ENCODE results near the gene STK17B. TPM values are rescaled to one million over a fixed set of nuclear protein-coding genes. Genes with fewer than 3 reads are reported as not detected.

The STK17B gene
- polyA plus RNA-seq, 1 donor (not counting 4 experiments of a cell fraction or from before 2014, with no cell fraction given) = 11.0 TPM

GRCh38 chr2:196123679-196124373, 47.6 kb downstream of the STK17B start:
- no peak for FAIRE-seq
- TF ChIP-seq, protein P1, sequence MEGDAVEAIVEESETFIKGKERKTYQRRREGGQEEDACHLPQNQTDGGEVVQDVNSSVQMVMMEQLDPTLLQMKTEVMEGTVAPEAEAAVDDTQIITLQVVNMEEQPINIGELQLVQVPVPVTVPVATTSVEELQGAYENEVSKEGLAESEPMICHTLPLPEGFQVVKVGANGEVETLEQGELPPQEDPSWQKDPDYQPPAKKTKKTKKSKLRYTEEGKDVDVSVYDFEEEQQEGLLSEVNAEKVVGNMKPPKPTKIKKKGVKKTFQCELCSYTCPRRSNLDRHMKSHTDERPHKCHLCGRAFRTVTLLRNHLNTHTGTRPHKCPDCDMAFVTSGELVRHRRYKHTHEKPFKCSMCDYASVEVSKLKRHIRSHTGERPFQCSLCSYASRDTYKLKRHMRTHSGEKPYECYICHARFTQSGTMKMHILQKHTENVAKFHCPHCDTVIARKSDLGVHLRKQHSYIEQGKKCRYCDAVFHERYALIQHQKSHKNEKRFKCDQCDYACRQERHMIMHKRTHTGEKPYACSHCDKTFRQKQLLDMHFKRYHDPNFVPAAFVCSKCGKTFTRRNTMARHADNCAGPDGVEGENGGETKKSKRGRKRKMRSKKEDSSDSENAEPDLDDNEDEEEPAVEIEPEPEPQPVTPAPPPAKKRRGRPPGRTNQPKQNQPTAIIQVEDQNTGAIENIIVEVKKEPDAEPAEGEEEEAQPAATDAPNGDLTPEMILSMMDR (optimal IDR thresholded peaks at IDR 0.05 in 1 of 3, IDR thresholded peaks at IDR 0.05 in 1 of 3, conservative IDR thresholded peaks at IDR 0.05 in 1 of 3; ENCODE audit: extremely low read depth in 1 of 3, insufficient read depth in 2 of 3, low read length in 3 of 3) = no peak
- TF ChIP-seq EZH2 (IDR thresholded peaks at IDR 0.05; ENCODE audit: low read length) = no peak

DNA sequence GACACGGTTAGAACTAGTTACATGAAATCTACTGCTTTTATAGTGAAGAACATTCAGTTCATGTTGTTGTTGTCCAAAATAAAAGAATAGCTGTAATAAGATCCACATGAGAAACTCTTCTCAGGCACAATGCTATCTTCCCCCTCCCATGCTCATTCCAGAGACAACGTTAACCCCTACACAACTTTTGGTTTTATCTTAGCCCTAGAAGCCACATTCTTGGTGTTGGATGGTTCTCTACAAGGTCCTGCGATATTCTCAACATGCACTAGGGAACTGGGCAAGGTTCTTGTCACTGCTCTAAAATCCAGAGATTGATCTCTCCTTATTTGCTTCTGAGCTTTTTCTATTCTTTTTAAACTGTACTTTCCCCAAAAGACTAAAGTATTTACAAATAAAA, 51.5 kb downstream of the STK17B start:
- DNase-seq (ENCODE audit: low read depth, low spot score) (no peak), FAIRE-seq (no peak)
- Histone ChIP-seq H3K4me3 (ENCODE audit: control insufficient read depth in 2 of 3, extremely low read depth in 1 of 3, insufficient read depth in 2 of 3, low read depth in 1 of 3, low read length in 3 of 3) (no peak overlapping the region), H3K9ac (ENCODE audit: control insufficient read depth, extremely low read depth, insufficient read depth, low read length) (no peak overlapping the region), H3K4me2 (ENCODE audit: control insufficient read depth, extremely low read depth, insufficient read depth, low read depth, low read length) (no peak overlapping the region), H3K9me1 (ENCODE audit: control insufficient read depth, extremely low read depth, insufficient read depth, low read length) (no peaks in the 10 kb centered on the region), H3K4me1 (ENCODE audit: control insufficient read depth, extremely low read depth, insufficient read depth, low read length) (no peaks in the 10 kb centered on the region), H3K36me3 (ENCODE audit: control insufficient read depth in 2 of 2, extremely low read depth in 1 of 2, insufficient read depth in 2 of 2, low read length in 2 of 2) (no peaks in the 10 kb centered on the region), H3K79me2 (ENCODE audit: control insufficient read depth, insufficient read depth, low read length) (no peaks in the 10 kb centered on the region), H3K27ac (ENCODE audit: control insufficient read depth, insufficient read depth, low read length) (no peak overlapping the region), H2AFZ (ENCODE audit: control insufficient read depth, low read length) (no peak overlapping the region), H4K20me1 (ENCODE audit: control insufficient read depth, extremely low read depth, insufficient read depth, low read length) (no peaks in the 10 kb centered on the region), H3K9me3 (ENCODE audit: control insufficient read depth, low read depth, low read length) (no peaks in the 10 kb centered on the region), H3K27me3 (ENCODE audit: control insufficient read depth, extremely low read depth, insufficient read depth, low read length) (no peaks in the 10 kb centered on the region)
- TF ChIP-seq, protein P1 (optimal IDR thresholded peaks at IDR 0.05 in 1 of 3, IDR thresholded peaks at IDR 0.05 in 1 of 3, conservative IDR thresholded peaks at IDR 0.05 in 1 of 3; ENCODE audit: extremely low read depth in 1 of 3, insufficient read depth in 2 of 3, low read length in 3 of 3) = no peak
- no peak for TF ChIP-seq EZH2 (IDR thresholded peaks at IDR 0.05; ENCODE audit: low read length)
- dilution Hi-C loops (cut with MboI; ENCODE audit: extremely low pct_ligation_motif_present, low sequenced_read_pairs) = no loop called here

More at GRCh38 chr2:196123679-196124373, 47.6 kb downstream of the STK17B start:
- Histone ChIP-seq H4K20me1 (ENCODE audit: control insufficient read depth, extremely low read depth, insufficient read depth, low read length) (no peaks in the 10 kb centered on the region), H3K4me1 (ENCODE audit: control insufficient read depth, extremely low read depth, insufficient read depth, low read length) (no peaks in the 10 kb centered on the region), H3K27ac (ENCODE audit: control insufficient read depth, insufficient read depth, low read length) (no peak overlapping the region), H3K36me3 (ENCODE audit: control insufficient read depth in 2 of 2, extremely low read depth in 1 of 2, insufficient read depth in 2 of 2, low read length in 2 of 2) (no peaks in the 10 kb centered on the region), H3K4me2 (ENCODE audit: control insufficient read depth, extremely low read depth, insufficient read depth, low read depth, low read length) (no peak overlapping the region), H3K9me1 (ENCODE audit: control insufficient read depth, extremely low read depth, insufficient read depth, low read length) (no peaks in the 10 kb centered on the region), H3K27me3 (ENCODE audit: control insufficient read depth, extremely low read depth, insufficient read depth, low read length) (no peaks in the 10 kb centered on the region), H2AFZ (ENCODE audit: control insufficient read depth, low read length) (no peak overlapping the region), H3K79me2 (ENCODE audit: control insufficient read depth, insufficient read depth, low read length) (no peaks in the 10 kb centered on the region), H3K9ac (ENCODE audit: control insufficient read depth, extremely low read depth, insufficient read depth, low read length) (no peak overlapping the region), H3K4me3 (ENCODE audit: control insufficient read depth in 2 of 3, extremely low read depth in 1 of 3, insufficient read depth in 2 of 3, low read depth in 1 of 3, low read length in 3 of 3) (no peak overlapping the region), H3K9me3 (ENCODE audit: control insufficient read depth, low read depth, low read length) (no peaks in the 10 kb centered on the region)
- dilution Hi-C loops (cut with MboI; ENCODE audit: extremely low pct_ligation_motif_present, low sequenced_read_pairs) = no loop called here
- DNase-seq (ENCODE audit: low read depth, low spot score) = no peak

Data from keratinocyte (primary cell).